GM21576 (cell line): ENCODE measurements around the gene CTRB1.
"Not testable (repeated sequence)": the region's sequence is repeated elsewhere in the genome, so short reads cannot be mapped to it uniquely, and the experiment has no call there.

Source experiments
- ATAC-seq: cut with Tn5 transposase; IDR thresholded peaks from one replicate; pipeline ENCODE4 v1.9.1; 2021; ENCODE audit warnings: mild to moderate bottlenecking, moderate library complexity; ENCODE audit not compliant: unreplicated experiment

Gene CTRB1

GRCh38 chr16:75239542-75240122 lies 20.8 kb downstream of the CTRB1 start:
- no peak for ATAC-seq

DNA sequence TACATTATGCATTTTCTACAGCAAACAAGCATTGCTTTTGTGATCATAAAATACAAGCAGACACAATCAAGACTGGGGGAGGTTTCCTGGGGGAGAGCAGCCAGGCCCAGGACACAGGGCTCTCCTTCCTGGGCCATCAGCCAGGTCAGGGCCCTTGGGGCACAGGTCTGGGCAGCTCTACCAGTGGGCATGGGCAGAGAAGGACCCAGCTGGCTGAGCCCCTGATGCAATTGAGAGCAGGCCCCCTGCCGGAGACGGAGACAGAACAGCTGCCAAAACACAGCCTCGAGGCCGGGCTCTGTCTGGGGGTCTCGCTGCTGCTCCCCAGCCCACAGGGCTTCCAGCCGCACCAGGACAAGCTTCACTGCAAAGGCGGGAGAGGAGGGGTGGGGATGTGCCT lies 21.8 kb downstream of the CTRB1 start:
- not testable (repeated sequence) for ATAC-seq

DNA sequence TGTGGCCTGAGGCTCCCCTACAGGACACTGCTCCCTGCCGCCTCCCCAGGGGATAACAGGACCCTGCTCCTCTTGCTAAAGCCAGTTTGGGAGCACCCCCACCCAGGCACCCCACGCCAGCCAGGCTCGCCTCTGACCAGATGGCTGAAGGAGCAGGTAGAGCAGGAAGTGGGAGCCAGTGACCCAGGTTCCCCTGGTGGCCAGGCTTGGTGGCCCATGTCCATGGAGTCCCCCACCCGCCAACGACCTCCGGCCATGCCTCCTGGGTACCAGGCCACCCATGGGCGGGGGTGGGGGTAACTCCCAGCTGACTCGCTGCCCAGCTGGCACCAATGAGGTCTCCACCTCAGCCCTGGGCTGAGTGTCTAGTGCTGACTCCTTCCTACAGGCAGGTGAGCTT lies 22.6 kb downstream of the CTRB1 start:
- ATAC-seq: no peak

GRCh38 chr16:75241955-75242354 lies 23.2 kb downstream of the CTRB1 start:
- no peak for ATAC-seq

- not testable (repeated sequence) for ATAC-seq
Measured at GRCh38 chr16:75242436-75243078, 23.8 kb downstream of the CTRB1 start.

GRCh38 chr16:75243667-75244224 lies 25.0 kb downstream of the CTRB1 start:
- no peak for ATAC-seq

DNA sequence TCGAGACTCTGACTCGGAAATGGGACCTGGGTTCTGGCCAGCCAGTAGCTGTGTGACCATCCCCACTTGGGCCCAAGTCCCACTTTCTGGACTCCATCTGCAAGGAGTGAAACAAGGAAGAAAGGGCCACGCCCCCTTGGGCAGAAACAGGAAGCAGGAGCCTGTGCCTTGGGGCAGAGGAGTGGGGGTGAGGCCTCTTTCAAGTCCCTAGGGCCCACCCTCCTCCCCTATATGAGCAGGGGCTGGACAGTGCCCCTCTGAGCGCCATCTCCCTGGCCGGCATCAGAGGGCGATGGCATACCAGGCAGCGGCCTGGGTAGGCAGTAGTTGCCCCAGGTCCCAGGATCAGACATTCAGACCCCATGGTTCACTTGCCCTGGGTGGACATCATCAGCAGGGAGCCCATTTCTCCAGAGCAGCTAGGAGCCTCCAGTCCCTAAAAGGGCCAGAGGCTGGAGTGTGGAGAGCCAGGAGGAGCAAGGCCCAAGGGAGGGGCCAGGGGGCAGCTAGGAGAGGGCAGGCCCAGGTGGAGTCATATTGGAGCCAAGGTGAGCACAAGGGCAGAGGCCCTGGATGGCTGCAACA lies 25.5 kb downstream of the CTRB1 start:
- no peak for ATAC-seq

DNA sequence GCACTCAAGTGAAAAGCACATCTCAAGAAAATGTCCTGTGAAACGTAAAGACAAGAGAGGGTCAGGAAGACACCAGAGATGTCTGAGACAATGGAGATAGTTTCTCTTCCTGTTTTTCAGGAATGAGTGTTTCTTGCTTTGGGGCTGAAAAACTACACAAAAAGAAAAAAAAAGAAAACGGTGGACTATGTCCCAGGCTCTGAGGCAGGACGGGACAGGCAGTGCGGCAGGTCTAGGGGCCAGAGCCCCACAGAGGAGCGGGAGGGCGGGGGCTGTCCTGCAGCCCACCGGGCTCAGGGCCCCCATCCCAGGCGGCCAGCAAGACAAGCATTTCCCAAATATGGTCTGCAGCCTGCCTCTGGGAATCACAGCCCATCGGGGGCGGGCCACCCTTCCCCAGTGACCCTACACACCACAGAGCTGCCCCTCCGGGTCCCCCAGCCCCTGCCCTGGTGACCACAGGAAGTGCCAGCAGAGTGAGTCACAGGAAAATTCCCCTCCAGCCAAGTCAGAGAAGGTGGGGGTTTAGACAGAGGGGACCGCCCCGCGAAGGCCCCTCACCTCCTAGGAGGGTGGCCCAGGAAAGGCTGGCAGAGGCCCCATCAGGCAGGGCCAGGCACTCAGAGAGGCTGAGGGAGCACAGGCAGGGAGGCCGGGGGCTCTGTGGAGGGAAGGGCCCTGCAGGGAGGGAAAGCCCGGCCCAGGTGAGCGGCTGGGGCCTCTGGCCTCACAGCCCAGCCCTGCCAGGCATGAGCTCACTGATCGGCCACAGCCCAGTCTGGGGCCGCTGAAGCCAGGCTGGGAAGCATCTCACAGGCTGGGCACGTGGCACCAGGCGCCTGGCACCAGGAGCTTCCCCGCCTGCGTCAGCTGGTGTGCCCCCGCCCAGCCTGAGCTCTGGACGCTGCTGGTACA lies 26.3 kb downstream of the CTRB1 start:
- ATAC-seq: peak; percentile 37

DNA sequence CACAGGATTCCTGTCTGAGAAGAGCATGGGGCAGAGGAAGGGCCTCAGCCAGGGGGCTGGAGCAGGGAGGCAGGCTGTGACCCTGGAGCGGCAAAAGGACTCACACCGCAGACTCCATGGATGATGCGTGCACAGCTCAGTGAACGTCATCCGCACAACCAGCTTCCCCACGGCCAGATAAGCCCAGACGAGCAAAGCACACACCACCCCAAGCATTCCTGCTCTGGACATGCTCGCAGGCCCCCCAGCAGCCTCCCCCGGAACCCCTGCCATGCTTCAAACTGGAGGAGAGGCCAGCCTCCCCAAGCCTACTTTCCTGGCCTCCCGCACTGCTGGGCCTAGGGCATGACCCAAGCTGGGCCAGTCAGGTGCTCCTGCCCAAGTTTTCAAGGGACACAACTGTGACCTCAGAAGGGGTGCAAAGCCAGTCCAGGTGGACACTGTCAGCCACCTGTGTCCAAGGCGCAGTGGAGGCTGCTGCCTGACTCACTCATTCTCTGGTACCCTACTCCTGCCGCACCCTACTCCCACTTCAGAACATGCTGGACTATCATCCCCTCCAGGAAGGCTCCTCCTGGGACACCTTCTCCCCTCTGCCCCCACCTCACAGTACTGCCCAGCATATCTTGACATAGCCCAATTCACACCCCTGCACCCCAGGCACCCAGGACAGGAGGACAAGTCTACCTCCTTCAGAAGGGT lies 27.9 kb downstream of the CTRB1 start:
- no peak for ATAC-seq

GRCh38 chr16:75247249-75247648 lies 28.5 kb downstream of the CTRB1 start:
- ATAC-seq: no peak

GRCh38 chr16:75248142-75248535 lies 29.4 kb downstream of the CTRB1 start:
- no peak for ATAC-seq

- ATAC-seq: no peak
Measured at GRCh38 chr16:75248536-75249380, 30.0 kb downstream of the CTRB1 start.

- ATAC-seq: no peak
Measured at GRCh38 chr16:75249441-75249840, 30.7 kb downstream of the CTRB1 start.

DNA sequence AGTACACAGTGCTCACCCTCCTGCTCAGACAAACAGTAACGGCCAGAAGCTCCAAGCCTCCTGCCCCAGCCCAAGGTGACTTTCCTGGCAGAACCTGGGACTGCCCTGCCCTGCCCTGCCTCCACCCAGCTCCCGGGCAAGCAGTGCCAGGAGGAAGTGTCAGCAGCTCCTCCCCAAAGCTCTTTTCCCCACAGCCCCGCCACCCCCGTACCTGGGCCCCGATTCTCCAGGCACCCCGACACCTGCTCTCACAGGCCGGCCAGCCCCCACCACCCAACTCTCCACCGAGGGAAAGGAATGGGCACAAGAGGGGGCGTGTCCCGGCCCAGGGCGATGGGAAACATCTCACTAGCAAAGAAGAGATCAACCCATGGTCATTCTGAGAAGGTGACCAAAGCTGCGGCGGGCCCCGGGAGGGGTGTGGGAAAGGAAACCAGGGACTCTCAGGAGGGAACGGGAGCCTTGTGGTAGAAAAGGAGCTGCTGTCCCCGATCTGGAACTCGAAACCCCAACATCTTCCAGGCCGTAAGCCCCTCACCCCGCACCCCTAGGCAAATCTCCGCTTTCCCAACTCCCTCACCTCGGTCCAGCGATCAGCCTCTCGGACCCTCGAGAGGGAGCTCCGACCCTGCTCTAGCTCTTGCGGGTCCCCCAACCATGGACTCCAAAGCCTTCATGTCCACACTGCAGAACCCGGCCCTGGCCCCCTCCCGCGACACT lies 31.5 kb downstream of the CTRB1 start:
- no peak for ATAC-seq

DNA sequence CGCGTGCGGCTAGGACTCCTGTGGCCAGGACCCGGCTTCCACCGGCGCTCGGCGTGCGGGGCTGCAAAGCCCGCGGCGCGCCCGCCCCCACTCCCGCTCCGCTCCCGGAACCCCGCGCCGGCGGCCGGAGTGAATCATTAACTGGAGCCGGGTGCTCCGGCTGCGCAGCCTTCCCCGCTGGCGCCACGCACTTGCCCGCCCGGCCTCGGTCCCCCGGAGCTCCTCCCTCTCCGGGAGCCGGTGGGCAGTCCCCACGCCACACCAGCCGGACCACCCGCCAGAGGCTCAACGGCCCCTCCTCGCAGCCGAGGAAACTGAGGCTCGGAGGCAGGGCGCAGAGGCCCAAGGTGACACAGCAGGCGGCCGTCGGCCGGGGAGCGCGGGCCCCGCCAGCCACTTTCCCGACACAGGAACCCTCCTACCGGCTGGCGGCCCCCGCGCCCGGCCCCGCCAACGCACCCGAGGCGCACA lies 32.1 kb downstream of the CTRB1 start:
- ATAC-seq: no peak

GRCh38 chr16:75251280-75252048 lies 32.7 kb downstream of the CTRB1 start, which contains the start of gene BCAR1:
Gene BCAR1, minus strand, starts transcription at chr16:75251624. Its CDS starts 142 bp downstream, at chr16:75251482.
- ATAC-seq: peak; percentile 73

DNA sequence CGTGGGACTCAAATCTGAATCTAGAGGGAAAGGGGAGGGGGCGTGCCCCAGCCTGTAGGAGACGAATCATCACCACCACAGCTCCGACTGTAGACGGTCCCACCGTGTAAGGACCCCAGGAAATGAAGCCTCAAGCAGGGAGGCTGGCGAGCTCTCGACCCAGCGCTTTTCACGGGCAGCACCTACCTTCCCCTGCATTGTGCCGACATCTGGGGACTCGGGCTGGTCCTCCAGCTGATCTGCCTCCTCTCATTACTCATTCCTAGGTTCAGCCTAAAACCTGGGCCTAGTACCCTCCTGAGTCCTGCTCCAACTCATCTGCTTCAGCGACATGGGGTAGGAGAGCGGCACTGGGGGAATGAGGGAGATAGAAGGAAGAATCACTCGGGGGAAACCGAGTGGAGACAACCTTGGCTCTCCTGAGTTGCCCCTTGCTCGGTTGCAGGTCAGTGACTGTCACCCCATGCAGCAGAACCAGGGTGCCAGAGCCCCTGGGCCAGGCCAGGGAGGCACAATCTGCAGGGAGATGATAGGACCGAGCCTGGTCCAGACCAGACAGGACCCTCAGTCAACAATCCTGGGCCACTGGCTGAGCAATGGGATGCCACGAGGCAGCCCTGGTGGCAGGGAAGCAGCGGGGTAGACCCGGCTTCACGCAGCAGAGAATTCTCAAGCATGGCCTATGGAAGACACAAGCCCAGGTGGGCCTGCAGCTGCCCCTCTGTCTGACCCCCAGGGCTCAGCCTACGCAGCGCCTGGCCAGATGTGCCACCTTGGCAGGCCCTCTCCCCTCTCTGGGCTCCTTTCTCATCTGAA lies 33.5 kb downstream of the CTRB1 start:
- ATAC-seq: no peak
